ENCODE measurements around the gene SCNN1A.

DNA sequence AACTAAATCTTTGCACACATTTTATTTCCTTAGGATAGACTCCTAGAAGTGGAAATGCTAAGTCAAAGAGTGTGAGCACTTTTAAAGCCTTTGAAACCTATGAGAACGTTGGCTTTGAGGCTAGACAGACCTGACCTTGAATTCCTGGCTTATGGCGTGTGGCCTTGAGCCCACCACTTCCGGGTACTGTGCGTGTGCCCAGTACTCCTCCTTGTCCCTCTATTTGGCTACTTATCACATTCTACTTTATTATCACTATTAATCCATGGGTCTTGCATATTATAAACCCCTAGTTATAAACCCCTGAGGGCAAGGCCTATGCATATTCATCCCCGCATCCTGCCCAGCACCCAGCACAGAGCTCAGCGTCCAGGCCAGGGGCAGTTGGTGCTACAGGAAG, 43.4 kb upstream of the SCNN1A start:
- TF ChIP-seq, protein P1, sequence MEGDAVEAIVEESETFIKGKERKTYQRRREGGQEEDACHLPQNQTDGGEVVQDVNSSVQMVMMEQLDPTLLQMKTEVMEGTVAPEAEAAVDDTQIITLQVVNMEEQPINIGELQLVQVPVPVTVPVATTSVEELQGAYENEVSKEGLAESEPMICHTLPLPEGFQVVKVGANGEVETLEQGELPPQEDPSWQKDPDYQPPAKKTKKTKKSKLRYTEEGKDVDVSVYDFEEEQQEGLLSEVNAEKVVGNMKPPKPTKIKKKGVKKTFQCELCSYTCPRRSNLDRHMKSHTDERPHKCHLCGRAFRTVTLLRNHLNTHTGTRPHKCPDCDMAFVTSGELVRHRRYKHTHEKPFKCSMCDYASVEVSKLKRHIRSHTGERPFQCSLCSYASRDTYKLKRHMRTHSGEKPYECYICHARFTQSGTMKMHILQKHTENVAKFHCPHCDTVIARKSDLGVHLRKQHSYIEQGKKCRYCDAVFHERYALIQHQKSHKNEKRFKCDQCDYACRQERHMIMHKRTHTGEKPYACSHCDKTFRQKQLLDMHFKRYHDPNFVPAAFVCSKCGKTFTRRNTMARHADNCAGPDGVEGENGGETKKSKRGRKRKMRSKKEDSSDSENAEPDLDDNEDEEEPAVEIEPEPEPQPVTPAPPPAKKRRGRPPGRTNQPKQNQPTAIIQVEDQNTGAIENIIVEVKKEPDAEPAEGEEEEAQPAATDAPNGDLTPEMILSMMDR (IDR thresholded peaks at IDR 0.05), result no peak
- no peak for TF ChIP-seq POLR2A (IDR thresholded peaks at IDR 0.05)

Measured in tibial nerve (tissue), 3 donors.